Ascending aorta (tissue), 2 donors: ENCODE measurements around the gene DIRAS3. TPM values are rescaled to one million over a fixed set of nuclear protein-coding genes. Genes with fewer than 3 reads are reported as not detected.

Experiments used
- DNase-seq, 2 donors: peaks; one replicate each; pipeline ENCODE4 v3.0.0-alpha.2; 2019; ENCODE audit warnings: low spot score in 2 of 2
- H3K27ac ChIP-seq, 2 donors: fragments of 200-600 bp; sonication (generic); one replicate each; pipeline ENCODE4 v1.5.1; 2016 to 2017; ENCODE audit warnings: mild to moderate bottlenecking in 1 of 2
- H3K27me3 ChIP-seq: fragments of 200-600 bp; sonication (generic); one replicate; pipeline ENCODE4 v1.5.1; 2017
- H3K36me3 ChIP-seq, 2 donors: fragments of 200-600 bp; sonication (generic); one replicate each; pipeline ENCODE4 v1.5.1; 2016
- H3K4me1 ChIP-seq, 2 donors: fragments of 200-600 bp; sonication (generic); one replicate each; pipeline ENCODE4 v1.5.1; 2016 to 2017; ENCODE audit warnings: mild to moderate bottlenecking in 1 of 2
- H3K4me3 ChIP-seq, 2 donors: fragments of 200-600 bp; sonication (generic); one replicate each; pipeline ENCODE4 v1.5.1; 2016 to 2017; ENCODE audit warnings: mild to moderate bottlenecking in 1 of 2
- H3K9me3 ChIP-seq, 2 donors: fragments of 200-600 bp; sonication (generic); one replicate each; pipeline ENCODE4 v1.5.1; 2016
- CTCF ChIP-seq, 3 experiments: fragments of 200-600 bp in 2 of 3; fragments of 450-650 bp in 1 of 3; sonication (generic) in 2 of 3; IDR thresholded peaks; one replicate each; pipeline ENCODE4 v1.5.1; 2016 to 2019; ENCODE audit warnings: antibody characterized with exemption in 3 of 3, mild to moderate bottlenecking in 1 of 3, moderate library complexity in 1 of 3
- intact Hi-C: fragments of 100-400 bp; cut with DNase I; formaldehyde crosslinking; loops from one replicate; pipeline ENCODE4 v1.15.1; 2023
- total RNA-seq: library from RNA; depleted of rRNA; stranded (reverse); fragments of >200 nt; gene quantifications from one replicate; pipeline ENCODE4 v1.1.0, GENCODE V29; 2016

The DIRAS3 gene
- 3.4 TPM for total RNA-seq

- H3K9me3 ChIP-seq = no peaks in the 10 kb centered on the region
- H3K36me3 ChIP-seq = no peaks in the 10 kb centered on the region
- H3K4me3 ChIP-seq = peak within 1 kb of the TSS; percentile 50 to 64
- intact Hi-C loops = loop anchor here (2.0 to 5.0 kb wide), 3 partner anchors 198 to 517 kb away; no protein-coding TSS in a partner anchor
- no peaks in the 10 kb centered on the region for H3K27me3 ChIP-seq
- no peak for DNase-seq
- H3K4me1 ChIP-seq = no peaks in the 10 kb centered on the region
- H3K27ac ChIP-seq = no peak within 1 kb of the TSS
- no peak for TF ChIP-seq CTCF (IDR thresholded peaks at IDR 0.05)
Observed at GRCh38 chr1:68049941-68050878, at the start of gene DIRAS3. Gene DIRAS3, minus strand, starts transcription at chr1:68050627. Its CDS starts 3,330 bp downstream, at chr1:68047297.

- intact Hi-C loops = no loop called here
- H3K9me3 ChIP-seq = peaks cover 0 to 4% of the 10 kb centered on the region in 2 donors
- no peaks in the 10 kb centered on the region for H3K4me1 ChIP-seq
- H3K36me3 ChIP-seq = peaks cover 0 to 2% of the 10 kb centered on the region in 2 donors
- H3K4me3 ChIP-seq = no peak overlapping the region
- no peak for TF ChIP-seq CTCF (IDR thresholded peaks at IDR 0.05)
- H3K27ac ChIP-seq = no peak overlapping the region
- DNase-seq = no peak
- no peaks in the 10 kb centered on the region for H3K27me3 ChIP-seq
Observed at GRCh38 chr1:68093737-68094136, 43.3 kb upstream of the DIRAS3 start.

- H3K27me3 ChIP-seq = no peaks in the 10 kb centered on the region
- intact Hi-C loops = no loop called here
- H3K27ac ChIP-seq = no peak overlapping the region
- TF ChIP-seq CTCF (IDR thresholded peaks at IDR 0.05) = no peak
- no peak for DNase-seq
- no peak overlapping the region for H3K4me3 ChIP-seq
- no peaks in the 10 kb centered on the region for H3K4me1 ChIP-seq
- peaks cover 0 to 8% of the 10 kb centered on the region in 2 donors for H3K9me3 ChIP-seq
- H3K36me3 ChIP-seq = no peaks in the 10 kb centered on the region
Observed at GRCh38 chr1:68087184-68087583, 36.8 kb upstream of the DIRAS3 start.

- intact Hi-C loops = no loop called here
- Histone ChIP-seq H3K4me3 (no peak overlapping the region), H3K4me1 (no peaks in the 10 kb centered on the region), H3K27ac (no peak overlapping the region), H3K36me3 (no peaks in the 10 kb centered on the region), H3K9me3 (peaks cover 0 to 8% of the 10 kb centered on the region in 2 donors), H3K27me3 (no peaks in the 10 kb centered on the region)
- TF ChIP-seq CTCF (IDR thresholded peaks at IDR 0.05) = no peak
- no peak for DNase-seq
Observed at GRCh38 chr1:68085752-68086151, 35.3 kb upstream of the DIRAS3 start.

- Histone ChIP-seq H3K27me3 (no peaks in the 10 kb centered on the region), H3K36me3 (no peaks in the 10 kb centered on the region), H3K4me1 (no peaks in the 10 kb centered on the region), H3K9me3 (peaks cover 0 to 4% of the 10 kb centered on the region in 2 donors), H3K4me3 (no peak overlapping the region), H3K27ac (no peak overlapping the region)
- intact Hi-C loops = no loop called here
- TF ChIP-seq CTCF (IDR thresholded peaks at IDR 0.05) = no peak
- no peak for DNase-seq
Observed at GRCh38 chr1:68083686-68084085, 33.3 kb upstream of the DIRAS3 start.
